Mononuclear cell (primary cell): ENCODE data around the gene CDH5. TPM values are rescaled to one million over a fixed set of nuclear protein-coding genes. Genes with fewer than 3 reads are reported as not detected.
"Not testable (repeated sequence)": the region's sequence is repeated elsewhere in the genome, so short reads cannot be mapped to it uniquely, and the experiment has no call there.

Experiments used
- H3K27me3 ChIP-seq: 2 replicates; pipeline ENCODE4 v1.6.0; 2011; ENCODE audit warnings: low read length, control low read depth; ENCODE audit not compliant: insufficient read depth
- H3K4me1 ChIP-seq: 2 replicates; pipeline ENCODE4 v1.5.1; 2011; ENCODE audit warnings: mild to moderate bottlenecking, low read length, control low read depth; ENCODE audit not compliant: insufficient read depth
- H3K4me3 ChIP-seq: 2 replicates; pipeline ENCODE4 v1.5.1; 2011; ENCODE audit warnings: mild to moderate bottlenecking, low read length, moderate library complexity
- H3K9me3 ChIP-seq: 2 replicates; pipeline ENCODE4 v1.5.1; 2011; ENCODE audit warnings: low read depth, mild to moderate bottlenecking, control low read depth, low read length
- total RNA-seq: library from RNA; depleted of rRNA; stranded (reverse); fragments of >200 nt; gene quantifications from one replicate; pipeline ENCODE4 v1.2.3, GENCODE V29; 2012

CDH5 gene
- total RNA-seq, 1 donor, result 0.42 TPM

GRCh38 chr16:66440271-66440802 is 73.8 kb downstream of the CDH5 start:
- no peaks in the 10 kb centered on the region for H3K4me1 ChIP-seq
- no peaks in the 10 kb centered on the region for H3K9me3 ChIP-seq
- H3K27me3 ChIP-seq, result no peaks in the 10 kb centered on the region
- H3K4me3 ChIP-seq, result no peak overlapping the region

GRCh38 chr16:66440970-66441369 is 74.5 kb downstream of the CDH5 start:
- no peaks in the 10 kb centered on the region for H3K27me3 ChIP-seq

GRCh38 chr16:66441586-66442375 is 75.3 kb downstream of the CDH5 start:
- H3K4me1 ChIP-seq, result no peaks in the 10 kb centered on the region
- H3K9me3 ChIP-seq, result no peaks in the 10 kb centered on the region
- no peak overlapping the region for H3K4me3 ChIP-seq
- no peaks in the 10 kb centered on the region for H3K27me3 ChIP-seq

More at GRCh38 chr16:66440970-66441369, 74.5 kb downstream of the CDH5 start:
- H3K4me3 ChIP-seq, result no peak overlapping the region
- no peaks in the 10 kb centered on the region for H3K9me3 ChIP-seq
- no peaks in the 10 kb centered on the region for H3K4me1 ChIP-seq

DNA sequence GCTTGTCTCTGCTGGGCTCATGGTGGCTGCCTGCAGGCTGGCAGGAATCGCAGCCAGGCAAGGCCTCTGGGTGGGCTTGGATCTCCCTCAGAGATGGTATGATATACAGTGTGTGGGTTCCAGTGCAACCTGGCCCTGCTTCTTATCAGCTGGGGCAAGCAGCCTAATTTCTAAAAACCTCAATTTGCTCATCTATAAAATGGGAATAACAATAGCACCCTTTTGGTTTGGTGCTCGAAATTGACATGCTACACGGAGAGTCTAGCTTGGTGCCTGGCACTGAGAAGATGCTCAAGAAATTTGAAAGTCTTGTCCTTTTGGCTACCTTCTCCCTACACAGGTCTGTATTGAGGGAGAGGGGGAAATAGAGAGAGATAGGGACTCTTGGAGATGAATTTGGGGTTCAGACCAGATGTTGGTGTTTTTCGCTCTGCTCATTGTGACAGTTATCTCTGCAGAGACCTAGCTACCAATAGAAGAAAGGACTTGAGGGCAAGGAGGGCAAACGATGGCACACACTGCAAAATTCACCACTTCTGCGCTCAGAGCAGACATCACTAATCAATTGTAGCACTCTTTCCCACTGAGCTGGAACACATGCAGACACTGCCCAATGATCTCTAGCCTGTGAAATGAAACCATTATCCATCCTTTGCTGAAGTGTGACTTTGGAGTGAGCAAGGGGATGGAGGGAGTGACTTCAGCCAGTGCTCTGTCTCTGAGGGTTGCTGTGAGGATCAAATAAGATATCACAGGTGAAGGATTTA is 76.2 kb downstream of the CDH5 start:
- H3K9me3 ChIP-seq, result no peaks in the 10 kb centered on the region
- no peaks in the 10 kb centered on the region for H3K4me1 ChIP-seq
- no peaks in the 10 kb centered on the region for H3K27me3 ChIP-seq
- no peak overlapping the region for H3K4me3 ChIP-seq

GRCh38 chr16:66443269-66443652 is 76.8 kb downstream of the CDH5 start:
- no peaks in the 10 kb centered on the region for H3K4me1 ChIP-seq
- H3K27me3 ChIP-seq, result no peaks in the 10 kb centered on the region
- H3K9me3 ChIP-seq, result no peaks in the 10 kb centered on the region
- H3K4me3 ChIP-seq, result no peak overlapping the region

DNA sequence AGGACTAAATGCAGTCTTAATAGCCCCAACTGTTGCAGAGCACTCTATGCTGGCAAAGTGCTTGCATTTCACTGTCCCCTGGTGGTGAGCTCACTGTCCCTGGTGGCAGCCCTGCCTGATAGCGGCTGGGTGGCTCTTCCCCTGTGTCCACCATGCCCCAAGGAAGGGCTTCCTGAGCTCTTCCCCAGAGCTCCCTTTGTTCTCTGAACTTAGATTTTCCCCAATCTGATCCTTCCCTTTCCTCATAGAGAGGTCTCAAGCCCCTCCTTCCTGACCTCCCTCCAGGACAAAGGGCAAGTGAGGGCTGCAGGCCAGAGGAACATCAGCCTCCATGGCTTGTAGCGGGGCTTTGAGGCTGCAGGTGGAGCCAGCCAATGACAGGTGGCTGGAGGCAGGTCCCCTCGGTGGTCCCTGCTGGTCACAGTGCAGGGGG is 77.6 kb downstream of the CDH5 start:
- Histone ChIP-seq H3K27me3 (no peaks in the 10 kb centered on the region), H3K4me1 (no peaks in the 10 kb centered on the region), H3K4me3 (no peak overlapping the region), H3K9me3 (no peaks in the 10 kb centered on the region)

GRCh38 chr16:66446737-66447136 is 80.2 kb downstream of the CDH5 start:
- Histone ChIP-seq H3K4me1 (no peaks in the 10 kb centered on the region), H3K4me3 (no peak overlapping the region), H3K27me3 (no peaks in the 10 kb centered on the region), H3K9me3 (no peaks in the 10 kb centered on the region)

- Histone ChIP-seq H3K9me3 (no peaks in the 10 kb centered on the region), H3K4me3 (no peak overlapping the region), H3K27me3 (no peaks in the 10 kb centered on the region), H3K4me1 (no peaks in the 10 kb centered on the region)
These were observed 81.0 kb downstream of the CDH5 start for GRCh38 chr16:66447491-66447890.

- Histone ChIP-seq H3K9me3 (no peaks in the 10 kb centered on the region), H3K4me3 (no peak overlapping the region), H3K27me3 (no peaks in the 10 kb centered on the region), H3K4me1 (no peaks in the 10 kb centered on the region)
These were observed 85.1 kb downstream of the CDH5 start for GRCh38 chr16:66451548-66451947.

- not testable (repeated sequence) for H3K27me3 ChIP-seq, H3K9me3 ChIP-seq, H3K4me3 ChIP-seq, H3K4me1 ChIP-seq
These were observed 86.7 kb downstream of the CDH5 start for GRCh38 chr16:66453230-66453629.

Other genes with a start within 250 kb of the CDH5 start
- gene BEAN1, start 60.6 kb downstream of the CDH5 start, total RNA-seq, result not detected
- gene TK2, start 183.4 kb downstream of the CDH5 start, total RNA-seq, result 8.8 TPM
- 28.4 TPM for gene CKLF, start 185.9 kb downstream of the CDH5 start, total RNA-seq
- 0.21 TPM for gene CMTM1, start 199.7 kb downstream of the CDH5 start, total RNA-seq
- gene CMTM2, start 212.8 kb downstream of the CDH5 start, total RNA-seq, result 0.52 TPM
- 47.1 TPM for gene CMTM3, start 238.0 kb downstream of the CDH5 start, total RNA-seq